ENCODE data around the gene RBX1.
A peak's percentile ranks its signal among the peaks of the same experiment; 100 is the strongest.
"Not testable (repeated sequence)": the region's sequence is repeated elsewhere in the genome, so short reads cannot be mapped to it uniquely, and the experiment has no call there.

Gene RBX1
- total RNA-seq = 28.2 to 72.5 (median 46.5) reads per million in 3 experiments

DNA sequence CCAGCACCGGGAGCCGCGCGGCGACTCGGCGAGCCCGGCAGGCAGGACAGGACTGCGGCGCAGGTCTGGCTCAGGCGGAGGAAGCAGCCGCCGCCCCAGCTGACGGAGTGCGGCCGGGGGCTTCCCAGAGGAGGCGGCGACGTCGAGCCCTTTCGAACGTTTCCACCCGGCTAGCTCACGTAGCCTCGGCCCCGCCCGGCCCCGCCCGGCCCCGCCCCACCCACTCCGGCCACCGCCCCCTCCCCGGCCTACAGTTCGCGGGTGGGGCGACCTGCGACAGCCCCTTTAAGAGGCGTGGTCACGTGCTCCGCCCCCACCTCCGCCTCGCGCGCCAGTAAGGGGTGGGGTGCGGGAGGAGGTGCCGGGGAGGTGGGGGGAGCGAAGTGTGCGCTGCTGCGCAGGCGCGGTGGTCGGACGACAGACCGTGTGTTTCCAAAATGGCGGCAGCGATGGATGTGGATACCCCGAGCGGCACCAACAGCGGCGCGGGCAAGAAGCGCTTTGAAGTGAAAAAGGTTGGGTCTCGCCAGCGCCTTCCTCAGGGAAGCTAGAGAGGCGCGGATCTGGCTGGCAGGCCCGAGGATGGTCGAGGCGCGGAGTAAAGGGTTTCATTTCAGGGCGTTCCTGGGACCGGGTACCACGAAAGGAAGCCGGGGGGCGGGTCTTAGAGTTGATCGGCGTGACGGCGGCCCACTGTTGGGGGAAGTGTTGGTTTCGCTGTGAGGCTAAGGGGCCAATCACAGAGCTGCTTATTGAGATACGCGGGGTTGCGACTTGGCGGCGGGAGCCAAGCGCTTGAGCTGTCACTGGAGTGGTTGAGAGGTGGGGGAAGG lies at the start of gene RBX1:
TSS of gene RBX1 (plus strand) at position 417 of the 833 bp plus-strand sequence. CDS start at position 438, 21 bp downstream.
- peak; percentile 99 for DNase-seq

DNA sequence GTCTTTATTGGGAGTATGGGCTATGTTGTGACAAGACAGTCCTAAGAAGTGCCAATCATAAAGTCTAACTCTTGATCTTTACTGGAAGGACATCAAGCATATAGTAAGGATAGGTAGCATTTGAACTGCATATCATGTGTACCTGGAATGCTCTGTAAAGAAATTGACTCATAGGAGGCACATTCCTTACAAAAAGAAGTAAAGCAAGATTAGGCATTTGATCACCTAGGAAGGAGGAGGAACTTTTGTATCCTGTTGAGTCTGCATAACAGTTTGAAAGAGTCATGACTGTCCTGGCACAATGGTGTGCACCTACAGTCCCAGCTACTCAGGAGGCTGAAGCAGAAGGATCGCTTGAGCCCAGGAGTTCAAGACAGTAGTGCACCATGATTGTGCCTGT lies 47.1 kb upstream of the RBX1 start:
- DNase-seq = no peak

DNA sequence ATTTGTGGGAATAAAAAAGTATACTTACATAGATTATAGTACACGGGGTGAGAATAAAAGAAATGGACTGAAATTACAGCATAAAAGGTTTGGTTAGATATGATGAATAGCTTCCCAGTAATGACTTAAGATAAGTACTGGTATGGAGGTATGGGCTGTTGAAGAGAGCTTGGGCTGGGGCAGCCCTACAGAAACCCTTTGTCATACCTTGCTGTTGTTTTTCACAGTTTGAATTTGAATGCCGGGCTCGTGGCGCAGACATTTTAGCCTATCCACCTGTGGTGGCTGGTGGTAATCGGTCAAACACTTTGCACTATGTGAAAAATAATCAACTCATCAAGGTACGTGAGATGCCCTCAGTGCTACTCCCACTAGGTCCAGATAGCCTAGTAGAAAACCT lies 42.3 kb upstream of the RBX1 start:
- DNase-seq = no peak

DNA sequence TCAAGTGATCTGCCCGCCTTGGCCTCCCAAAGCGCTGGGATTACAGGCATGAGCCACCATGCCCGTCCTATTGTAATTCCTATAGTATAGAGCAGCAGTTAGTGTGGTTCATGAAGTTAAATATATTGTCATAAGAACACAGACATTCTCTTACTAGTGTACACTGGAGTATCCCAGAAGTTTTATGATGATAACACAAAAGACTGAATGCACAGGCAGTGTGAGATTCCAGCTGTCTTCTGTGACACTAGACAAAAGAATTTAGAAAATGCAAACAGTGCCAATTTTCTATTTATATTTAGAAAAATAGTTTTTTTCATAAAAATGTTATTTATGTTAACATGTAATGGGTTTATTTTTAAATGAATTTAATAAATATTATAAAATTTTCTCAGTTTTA lies 39.4 kb upstream of the RBX1 start:
- DNase-seq = no peak

DNA sequence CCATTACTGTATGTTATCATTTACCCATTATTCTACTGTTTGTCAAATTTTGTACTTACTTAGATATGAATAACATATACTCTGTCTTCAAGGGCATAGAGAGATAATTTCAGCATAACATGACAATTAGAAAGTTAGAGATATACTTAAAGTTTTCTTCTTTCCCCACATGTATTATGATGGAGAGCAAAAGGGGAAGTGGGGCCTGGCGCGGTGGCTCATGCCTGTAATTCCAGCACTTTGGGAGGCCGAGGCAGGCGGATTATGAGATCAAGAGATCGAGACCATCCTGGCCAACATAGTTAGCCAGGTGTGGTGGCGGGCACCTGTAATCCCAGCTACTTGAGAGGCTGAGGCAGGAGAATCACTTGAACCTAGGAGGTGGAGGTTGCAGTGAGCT lies 38.2 kb upstream of the RBX1 start:
- DNase-seq = not testable (repeated sequence)

DNA sequence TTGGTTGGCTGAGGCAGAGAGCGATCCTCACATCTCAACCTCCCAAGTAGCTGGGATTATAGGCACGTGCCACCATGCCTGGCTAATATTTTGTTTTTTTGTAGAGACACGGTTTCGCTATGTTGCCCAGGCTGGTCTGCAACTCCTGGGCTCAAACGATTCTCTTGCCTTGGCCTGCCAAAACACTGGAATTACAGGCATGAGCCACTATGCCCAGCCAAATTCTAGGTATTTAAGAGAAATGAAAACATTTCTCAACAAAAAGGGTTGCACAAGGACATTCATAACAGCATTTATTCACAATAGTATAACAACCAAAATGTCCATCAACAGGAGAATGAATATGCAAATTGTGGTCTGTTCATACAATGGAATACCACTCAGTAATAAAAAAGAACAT lies 31.7 kb upstream of the RBX1 start:
- DNase-seq = no peak

DNA sequence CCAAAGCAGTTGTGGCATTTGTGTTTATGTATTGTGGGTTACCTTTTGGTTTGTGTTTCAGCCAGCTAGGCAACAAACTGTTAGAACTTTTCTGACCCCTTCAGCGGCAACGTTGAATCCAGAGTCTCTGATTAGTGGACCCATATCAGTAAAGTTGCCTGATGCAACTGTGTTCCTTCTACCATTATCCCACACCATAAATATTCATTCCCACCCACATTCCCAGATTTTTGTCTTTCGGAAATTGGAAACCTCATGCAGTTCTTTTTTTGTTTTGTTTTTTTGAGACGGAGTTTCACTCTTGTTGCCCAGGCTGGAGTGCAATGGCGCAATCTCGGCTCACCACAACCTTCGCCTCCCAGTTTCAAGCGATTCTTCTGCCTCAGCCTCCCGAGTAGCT lies 30.7 kb upstream of the RBX1 start:
- no peak for DNase-seq

DNA sequence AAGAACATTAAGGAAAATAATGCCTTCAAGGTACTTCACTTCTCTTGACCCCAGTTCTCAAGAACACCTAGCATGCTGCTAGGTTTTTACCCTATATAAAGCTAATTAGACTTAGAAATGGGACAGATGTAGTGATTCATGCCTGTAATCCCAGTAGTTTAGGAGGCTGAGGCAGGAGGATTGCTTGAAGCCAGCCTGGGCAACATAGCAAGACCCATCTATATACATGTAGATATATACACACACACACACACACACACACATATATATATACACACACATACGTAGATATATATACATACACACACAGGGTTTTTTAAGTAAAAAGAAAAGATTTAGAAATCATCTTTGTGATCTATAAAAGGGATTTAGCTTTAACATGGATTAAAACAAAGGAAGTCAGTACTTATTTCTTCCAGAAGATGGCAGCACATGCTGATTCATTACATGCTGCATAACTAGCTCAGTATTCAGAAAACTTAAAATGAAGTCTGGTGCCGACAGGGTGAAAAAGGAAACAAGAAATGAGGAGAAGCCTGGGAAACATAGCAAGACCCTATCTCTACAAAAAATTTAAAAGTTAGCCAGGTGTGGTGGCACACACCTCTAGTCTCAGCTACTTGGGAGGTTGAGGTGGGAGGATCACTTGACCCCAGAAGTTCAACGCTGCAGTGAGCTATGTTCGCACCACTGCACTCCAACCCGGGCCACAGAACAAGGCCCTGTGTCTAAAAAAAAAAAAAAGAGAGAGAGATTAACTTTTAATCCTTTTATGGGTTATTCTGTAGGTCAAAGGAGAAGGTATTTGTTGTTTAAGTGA lies 28.5 kb upstream of the RBX1 start:
- DNase-seq = peak; percentile 61

DNA sequence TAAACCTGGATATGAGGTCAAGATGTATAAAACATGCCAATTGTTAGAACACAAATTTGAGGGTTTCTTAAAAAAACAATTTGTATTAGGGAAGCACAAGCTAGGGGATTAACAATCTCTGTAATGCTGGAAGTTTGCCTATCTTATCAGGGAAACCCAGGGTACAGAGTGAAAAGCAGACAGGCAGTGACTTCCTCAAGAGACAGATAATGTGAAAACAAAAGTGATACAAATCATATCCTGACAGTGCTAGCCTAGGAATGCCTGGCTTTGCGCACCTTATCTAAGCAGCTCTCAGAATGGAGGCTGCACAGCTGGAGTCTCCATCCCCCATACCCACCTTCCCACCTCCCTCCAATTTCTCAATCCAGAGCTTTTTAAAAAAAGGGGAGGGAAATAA lies 22.5 kb upstream of the RBX1 start:
- no peak for DNase-seq

DNA sequence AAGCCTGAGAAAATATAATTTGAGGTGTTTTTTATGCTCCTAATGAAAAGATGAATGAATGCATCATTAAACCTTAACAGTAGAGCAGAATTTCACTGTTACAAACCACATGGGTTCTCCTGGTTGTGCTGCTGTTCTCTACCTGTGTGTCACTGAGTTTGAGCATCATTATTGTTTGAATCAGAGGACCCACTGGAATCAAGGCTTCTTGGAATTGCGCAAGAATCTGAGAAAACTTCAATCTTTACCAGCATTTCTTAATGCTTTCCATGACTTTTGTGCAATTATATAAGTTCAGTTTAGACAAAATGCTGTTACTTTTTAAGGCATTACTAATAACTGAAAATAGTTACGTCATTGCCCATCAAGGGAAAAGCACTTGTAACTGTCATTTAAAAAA lies 18.8 kb upstream of the RBX1 start:
- DNase-seq = no peak

DNA sequence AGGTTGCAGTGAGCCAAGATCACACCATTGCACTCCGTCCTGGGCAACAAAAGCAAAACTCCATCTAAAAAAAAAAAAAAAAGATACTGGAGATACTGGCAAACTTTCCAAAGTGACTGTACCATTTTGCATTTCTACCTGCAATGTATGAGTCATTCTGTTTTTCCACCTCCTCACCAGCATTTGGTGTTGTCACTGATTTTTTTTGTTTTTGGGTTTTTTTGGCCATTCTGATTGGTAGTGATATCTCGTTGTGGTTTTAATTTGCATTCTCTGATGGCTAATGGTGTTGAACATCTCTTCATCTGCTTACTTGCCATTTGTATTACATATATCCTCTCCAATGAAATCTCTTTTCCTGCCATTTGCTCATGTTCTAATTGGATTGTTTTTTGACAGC lies 12.0 kb upstream of the RBX1 start:
- DNase-seq = no peak

DNA sequence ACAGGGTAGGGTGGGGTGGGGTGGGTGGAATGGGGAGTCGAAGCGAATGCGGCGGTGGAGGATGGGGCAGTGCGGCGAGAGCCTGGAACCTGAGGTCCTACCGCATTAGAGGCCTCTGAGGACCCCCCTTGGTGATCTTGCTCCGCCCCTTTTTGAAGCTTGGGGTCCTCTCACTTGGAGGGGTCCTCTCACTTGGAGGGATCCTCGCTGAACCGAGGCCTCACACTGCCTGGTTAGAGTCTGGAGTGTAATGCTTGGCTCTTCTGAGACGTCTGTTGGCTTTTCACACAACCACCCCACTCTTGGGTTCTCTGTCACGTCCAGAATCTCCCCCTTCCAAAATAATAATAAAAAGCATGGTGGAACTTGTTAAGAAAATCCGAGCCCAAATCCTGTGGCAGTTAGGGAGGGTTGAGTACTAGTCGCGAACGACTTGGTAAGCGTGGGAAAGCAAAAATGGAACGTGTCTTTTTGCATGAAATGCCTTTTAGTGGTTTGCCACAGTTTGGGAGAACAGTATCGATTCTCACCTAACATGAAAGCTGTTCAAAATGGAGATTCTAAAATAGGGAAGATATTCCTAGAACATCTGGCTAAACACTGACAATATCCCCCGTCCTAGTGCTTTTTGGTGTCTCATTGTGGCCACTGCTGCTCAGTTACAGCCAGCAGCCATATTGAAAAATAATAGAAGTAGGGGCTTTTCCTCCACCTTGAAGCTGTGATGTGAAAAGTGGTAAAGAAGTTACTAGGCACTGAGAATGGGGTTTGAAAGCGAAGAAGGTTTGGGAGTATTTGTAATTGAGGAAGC lies 822 bp downstream of the RBX1 start:
- no peak for DNase-seq

DNA sequence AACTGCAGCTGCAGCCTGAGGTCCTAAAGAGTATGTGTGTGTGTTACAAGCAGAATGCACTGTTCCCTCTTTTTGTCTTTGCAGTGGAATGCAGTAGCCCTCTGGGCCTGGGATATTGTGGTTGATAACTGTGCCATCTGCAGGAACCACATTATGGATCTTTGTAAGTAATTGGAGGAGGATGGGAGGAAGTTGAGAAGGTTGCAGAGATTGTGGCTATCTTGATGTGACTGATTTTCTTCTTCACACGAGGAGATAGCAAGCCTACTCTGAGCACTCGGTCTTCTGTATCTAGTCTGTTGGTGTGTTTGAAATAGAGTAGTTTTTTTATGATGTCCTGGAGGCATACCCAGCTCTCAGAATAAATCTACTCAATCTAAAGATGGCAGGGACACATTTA lies 2.3 kb downstream of the RBX1 start:
- DNase-seq = no peak

DNA sequence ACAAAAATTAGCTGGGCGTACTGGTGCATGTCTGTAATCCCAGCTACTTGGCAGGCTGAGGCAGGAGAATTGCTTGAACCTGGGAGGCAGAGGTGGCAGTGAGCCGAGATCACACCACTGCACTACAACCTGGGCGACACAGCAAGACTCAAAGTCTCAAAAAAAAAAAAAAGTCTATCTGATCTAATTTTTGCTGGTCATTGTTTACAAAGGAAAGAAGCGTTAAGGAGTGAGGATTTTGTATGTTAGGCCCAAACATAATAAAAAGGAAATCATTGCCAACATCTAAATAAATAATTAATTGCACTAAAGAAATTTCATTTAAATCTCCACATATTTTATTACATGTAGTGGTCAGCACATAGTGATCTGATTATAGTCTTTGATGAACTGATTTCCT lies 2.9 kb downstream of the RBX1 start:
- no peak for DNase-seq

DNA sequence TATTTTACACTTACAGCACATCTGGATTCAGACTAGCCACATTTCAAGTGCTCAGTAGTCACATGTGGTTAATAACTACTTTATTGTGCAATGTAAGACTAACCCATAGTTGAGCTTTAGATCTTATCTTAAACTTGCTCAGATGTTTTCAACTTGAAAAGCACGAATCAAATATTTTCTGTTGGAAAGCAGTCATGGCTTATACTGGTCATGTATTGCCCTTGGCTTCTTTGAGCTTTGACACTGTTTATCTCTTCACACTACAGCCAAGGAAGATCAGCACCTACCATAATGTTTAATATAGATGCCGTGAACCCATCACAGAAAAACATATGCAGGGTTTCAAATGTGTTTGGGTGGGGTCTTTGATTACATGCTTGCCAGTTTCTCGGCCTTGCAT lies 4.4 kb downstream of the RBX1 start:
- DNase-seq = no peak

DNA sequence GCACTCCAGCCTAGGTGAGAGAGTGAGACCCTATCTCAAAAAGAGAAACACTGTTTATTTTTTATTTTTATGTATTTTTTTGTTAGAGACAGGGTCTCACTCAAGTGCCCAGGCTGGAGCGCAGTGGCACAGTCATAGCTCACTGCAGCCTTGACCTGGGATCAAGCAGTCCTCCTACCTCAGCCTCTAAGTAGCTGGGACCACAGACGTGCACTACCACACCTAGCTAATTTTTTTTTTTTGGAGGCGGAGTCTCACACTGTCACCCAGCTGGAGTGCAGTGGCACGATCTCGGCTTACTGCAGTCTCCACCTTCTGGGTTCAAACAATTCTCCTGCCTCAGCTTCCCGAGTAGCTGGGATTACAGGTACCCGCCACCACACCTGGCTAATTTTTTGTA lies 6.4 kb downstream of the RBX1 start:
- no peak for DNase-seq

DNA sequence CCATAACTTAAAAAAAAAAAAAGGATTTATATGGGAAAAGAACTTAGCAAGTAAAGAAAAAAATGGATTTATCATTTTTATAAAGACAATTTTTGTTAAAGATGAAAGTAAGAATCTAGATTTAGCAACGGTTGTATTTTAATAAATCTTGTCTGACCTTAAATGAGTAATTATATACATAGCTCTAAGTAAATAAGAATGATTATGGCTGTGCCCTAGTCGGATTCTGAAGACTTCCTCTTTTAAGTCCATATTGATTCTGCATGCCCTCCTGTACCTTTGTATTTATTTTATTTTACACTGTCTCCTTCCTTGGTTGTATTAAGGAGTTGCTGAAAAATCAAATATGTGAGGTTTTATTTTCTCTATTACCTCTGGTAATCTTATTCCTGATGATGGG lies 7.1 kb downstream of the RBX1 start:
- no peak for DNase-seq

DNA sequence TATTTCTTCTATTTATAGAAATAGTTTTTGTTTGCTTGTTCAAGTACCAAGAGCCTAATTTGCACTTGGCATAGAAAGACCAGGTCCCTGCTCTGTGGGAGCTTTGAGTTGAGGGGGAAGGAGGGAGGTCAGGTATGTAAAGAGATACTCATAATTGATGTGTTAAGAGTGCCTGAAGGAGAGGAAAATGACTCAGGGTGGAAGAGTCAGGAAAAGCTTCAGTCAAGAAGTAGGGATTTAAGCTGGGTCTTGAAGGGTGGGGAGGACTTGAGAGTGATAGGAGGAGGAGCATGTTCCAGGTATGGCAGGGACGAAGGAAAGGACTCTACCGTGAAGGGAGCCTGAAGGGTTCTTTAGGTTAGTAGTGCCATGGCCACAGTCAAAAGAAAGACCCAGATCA lies 9.0 kb downstream of the RBX1 start:
- no peak for DNase-seq

DNA sequence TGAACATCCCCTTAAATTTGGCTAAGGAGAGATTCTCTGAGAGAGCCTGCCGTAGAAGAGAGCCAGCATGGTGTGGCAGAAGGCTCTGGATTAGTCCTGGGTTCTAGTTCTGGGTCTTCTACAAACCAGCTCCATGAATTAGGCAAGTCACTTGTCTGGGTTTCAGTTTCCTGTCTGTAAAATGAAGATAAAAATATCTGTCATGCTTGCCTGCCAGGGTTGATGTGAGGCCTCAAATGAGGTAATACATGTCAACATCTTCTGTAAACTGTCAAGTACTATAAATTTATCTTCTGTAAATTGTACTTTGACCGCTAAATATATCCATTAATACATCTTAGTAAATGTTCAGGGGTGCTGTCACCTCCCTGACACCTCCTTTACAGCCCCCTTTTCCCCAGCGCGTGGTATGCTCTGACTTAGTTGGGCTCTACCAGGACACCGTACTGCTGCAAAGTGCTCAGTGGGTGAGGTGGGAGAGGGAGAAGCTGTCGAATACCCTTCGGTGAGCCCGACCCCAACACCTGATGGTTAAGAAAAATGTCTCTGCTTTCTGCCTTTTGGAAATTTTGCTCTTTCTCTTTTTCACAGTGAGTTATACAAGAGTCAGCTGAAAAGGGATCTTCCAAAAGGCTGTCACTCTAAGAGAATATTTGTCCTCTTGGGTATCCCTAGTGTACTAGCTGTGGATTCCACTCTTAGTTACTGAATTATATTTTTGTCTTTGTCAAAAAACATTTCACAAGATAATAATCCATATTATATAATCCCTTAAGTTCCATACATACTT lies 15.0 kb downstream of the RBX1 start:
- DNase-seq = no peak

DNA sequence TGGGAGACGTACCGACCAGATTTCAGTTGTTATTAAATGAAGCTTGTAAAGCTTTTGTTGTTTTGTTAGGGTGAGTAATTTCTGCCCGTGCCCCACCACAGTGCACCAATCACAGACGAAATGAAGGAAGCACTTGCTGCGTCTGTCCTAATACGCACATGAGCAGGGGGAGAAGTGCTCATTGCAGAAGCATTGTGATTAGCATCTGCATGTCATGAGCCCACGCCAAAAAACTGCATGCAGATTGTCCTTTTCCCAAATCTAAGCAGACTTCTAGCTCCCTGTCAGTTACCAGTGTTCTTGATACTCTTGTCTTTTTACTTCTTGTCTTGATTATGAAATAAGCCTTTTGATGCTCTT lies 15.5 kb downstream of the RBX1 start:
- no peak for DNase-seq

DNA sequence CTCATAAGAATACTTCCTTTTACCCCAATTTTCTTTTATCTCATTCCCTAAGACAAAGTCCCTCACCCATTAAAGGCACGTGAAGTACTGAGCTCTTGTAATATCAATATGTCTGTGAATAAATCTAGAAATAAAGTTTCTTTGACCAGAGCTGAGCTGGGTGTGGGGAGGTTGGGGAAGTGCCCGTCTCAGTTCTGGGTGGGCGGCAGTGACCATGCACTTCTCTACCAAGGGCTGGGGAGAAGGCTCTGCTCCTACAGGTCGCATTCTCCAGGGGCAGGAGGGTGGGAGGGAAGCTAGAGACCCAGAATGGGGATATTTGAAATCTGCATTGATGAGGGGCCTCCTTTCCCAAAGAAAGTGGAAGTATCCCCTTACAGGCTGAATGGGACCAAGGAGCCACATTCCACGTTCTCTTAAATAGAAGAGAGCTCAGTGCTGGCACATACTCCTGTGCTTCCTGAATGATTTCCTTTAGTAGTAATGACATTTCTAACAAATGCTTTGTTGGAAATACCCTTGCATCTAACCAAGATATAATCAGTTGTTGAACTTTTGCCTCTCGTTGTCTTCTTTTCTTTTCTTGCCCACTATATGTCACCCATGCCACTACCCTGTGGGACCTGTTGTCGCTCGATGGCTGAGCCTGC lies 16.1 kb downstream of the RBX1 start:
- no peak for DNase-seq

DNA sequence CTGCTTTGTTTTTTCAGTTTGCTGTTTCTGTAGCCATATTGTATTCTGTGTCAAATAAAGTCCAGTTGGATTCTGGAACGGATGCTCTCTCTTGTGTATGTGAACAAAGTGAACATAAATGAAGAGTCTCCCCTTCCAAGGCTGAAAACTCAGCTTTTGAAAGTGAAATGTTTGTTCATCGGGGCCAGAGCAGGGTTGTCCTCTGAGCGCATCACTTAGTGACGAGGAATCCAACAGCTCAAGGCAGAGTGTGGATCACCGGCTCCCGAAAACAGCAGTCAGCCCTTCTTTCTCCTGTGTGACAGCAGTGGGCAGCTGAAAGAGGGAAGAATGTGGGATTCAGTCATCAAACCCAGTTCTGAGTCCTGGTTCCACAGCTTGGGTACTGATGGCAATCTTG lies 21.4 kb downstream of the RBX1 start:
- no peak for DNase-seq
